GM19193 (cell line): Measurements from ENCODE around the gene ZNF549.

Source experiments
- POLR2A ChIP-seq: IDR thresholded peaks from 4 replicates; pipeline ENCODE4 v1.6.1; 2011; ENCODE audit not compliant: insufficient read depth, insufficient read length; ENCODE audit errors: extremely low read depth

The ZNF549 gene

DNA sequence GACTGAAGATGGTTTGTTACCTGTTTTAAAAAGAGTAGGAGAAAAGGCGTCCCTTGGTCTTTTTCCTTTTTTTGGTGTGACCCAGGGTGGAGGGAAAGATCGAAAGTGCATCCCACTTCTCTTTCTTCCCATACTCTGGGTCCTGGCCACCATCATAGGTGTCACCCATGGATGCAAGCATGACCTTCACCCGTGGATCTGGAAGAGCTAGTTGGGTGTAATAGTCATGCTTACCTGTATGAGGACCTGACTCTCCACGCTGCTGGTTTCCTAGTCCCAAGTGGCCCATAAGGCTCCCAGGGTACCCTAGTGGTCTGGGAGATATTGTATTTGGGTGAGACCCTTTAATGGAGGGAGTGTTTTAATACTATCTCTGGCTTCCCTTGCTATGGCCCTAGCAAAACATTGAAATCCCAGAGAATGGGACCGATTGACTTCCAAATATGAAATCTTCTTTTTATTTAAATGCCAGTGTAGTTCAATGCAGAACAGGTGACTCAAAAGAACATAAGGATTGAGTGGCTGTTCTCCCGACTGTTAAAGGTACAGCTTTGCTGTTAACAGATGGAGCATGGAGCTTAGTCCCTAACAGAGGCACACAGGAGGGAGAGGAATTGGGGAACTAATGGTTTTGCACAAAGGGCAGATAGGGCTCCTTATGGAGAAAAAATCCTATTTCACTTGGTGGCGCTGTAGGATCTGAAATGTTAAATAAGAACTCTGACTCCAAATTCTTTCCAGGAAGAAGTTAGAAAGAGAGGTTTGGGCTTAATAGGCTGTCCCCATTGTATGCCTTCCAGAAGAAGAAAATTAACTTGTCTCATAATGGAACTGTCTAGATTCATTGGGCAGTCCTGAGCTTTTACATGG is 39.5 kb downstream of the ZNF549 start:
- no peak for TF ChIP-seq POLR2A

DNA sequence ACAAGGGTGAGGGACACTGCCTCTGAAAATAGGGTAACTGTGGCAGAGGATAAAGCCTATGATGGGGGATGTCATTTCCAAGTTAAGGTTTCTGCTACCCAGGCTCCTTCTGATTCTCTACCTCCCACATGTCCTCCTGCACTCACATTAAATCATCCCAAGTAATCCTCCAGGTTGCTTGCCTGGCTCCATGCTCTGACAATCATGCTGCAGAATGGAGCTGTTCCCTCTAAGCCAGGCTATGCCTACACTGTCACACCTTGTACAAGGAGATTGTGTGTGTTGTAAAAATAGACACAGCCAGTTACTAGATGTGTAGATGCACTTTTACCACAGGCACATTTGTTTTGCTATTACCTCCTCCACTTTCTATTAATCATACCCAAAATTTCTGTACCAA is 43.6 kb downstream of the ZNF549 start:
- TF ChIP-seq POLR2A: no peak

DNA sequence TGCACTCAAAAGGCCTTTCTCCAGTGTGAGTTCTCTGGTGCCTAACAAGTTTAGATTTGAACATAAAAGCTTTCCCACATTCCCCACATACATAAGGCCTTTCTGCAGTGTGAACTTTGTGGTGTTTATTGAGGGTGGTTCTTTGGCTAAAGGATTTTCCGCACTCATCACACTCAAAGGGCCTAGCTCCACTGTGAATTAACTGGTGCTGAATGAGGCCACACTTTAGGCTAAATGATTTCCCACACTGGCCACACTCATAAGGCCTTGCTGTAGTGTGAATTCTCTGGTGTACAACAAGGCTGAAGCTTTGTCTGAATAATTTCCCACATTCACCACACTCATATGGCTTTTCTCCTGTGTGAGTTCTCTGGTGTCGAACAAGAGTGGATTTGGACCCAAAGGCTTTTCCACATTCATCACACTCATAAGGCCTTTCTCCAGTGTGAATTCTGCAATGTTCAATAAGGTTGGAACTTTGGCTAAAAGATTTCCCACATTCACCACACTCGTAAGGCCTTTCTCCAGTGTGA is 45.3 kb downstream of the ZNF549 start:
- TF ChIP-seq POLR2A: no peak

DNA sequence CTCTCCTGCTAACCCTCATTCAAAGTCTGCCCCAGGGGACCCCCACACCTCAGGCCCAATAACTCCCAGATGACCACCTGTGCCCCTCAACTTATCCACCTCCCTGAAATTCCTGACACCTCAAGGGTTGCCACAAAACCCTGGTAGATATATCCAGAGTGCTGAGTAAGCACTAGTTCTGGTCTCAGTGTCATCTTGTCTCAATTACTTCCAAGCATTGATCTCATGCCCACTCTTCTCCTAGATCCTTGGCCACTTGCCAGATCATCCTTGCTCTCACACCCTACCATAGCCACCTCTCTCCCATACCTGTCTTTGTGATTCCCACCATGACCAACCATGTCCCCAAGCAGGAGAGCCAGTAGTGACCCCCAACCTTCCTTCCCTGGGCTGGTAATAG is 49.5 kb downstream of the ZNF549 start:
- no peak for TF ChIP-seq POLR2A

DNA sequence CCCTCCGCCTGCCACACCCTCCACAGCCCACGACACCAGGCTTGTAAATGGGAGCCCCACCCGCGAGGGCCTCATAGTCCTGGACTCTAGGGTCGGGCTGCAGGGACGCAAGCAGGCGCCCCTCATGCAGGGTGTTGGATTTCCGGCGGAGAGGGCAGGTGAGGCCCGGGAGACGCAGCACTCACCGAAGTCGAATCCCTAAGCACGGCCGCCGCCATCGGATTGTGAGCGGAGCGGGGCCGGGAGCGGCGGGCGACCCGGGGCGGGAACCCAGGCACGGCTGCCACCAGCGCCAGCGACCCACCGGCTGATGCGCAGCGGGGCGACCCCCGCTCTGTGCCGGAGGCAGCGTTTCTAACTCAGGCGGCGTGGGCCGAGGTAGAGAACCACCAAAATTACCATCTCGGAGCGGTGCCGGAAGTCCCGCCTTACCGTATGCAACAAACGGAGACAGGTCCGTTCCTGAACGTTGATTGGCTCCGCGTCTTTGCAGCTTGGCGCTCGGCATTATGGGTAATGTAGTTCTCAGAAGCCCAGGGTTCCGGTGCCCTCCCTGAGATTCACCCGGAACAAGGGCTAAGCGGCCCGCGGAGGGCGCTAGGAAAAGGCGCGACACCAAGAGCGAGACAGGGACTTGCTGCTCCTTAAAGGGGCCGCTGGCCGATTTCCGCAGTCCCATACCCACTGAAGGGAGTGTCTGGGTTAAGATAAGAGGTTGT is 51.5 kb downstream of the ZNF549 start, which contains the start of gene ZNF416:
Gene ZNF416, minus strand, starts transcription at position 425 of the 719 bp plus-strand sequence. Its CDS starts 207 bp downstream, at position 218.
- peak; percentile 64 for TF ChIP-seq POLR2A

DNA sequence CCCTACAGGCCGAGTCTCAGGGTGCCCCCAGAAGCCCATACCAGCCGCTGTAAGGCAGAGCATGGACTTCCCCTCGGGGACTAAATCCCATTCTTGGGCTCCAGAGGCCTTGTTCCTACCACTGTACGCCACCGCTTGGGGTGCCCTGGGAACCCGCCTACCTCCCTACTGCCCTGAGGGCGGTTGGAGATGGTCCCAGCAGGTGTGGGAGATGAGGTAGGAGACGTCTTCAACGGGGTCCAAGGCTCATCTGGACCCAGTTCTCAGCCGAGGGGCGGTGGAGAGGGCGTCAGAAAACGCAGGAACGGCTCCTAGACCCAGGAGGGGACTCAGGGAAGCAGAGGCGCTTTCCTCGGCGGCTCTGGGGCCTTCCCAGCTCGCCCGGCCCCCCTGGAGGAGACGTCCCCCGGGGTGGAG is 56.0 kb downstream of the ZNF549 start:
- no peak for TF ChIP-seq POLR2A

DNA sequence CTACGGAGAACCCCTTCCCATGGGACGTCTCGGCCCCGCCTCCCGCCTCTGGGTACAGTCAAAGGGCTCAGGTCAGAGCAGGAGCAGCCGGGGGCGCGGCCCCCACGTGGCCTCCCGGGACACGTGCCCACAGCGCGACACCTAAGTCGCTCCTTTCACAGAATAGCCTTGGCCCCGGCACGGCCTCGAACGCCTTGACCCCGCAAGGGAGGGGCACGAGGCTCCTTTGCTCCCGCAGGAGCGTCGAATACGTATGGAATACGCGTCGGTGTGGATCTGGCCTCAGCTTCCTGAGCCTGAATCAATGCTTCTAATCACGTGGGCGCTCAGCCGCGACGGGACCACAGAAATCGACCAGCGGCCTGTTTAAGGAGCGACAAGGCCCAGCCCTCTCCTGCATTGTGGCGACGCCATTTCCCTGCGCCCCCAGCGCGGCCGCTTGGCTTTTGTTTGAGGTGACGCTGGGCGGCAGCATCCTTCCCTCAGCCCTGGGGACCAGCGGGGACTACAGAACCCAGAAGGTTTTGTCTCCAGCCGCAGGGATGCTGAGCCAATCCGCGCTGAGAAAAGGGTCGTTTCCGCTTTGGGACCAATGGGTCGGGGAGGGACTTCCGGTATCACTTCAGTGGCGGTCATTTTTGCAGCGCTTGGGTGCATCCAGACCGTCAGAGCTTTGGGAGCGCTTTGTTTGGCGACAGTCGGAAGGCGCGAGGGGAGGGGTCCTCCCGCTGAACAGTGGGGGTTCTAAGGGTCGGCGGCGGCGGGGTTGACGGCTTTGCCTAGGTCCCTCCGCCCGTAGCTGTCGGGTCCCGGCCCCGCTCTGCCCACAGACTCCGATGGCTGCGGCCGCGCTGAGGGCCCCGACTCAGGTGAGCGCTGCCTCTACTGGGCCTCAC is 56.6 kb downstream of the ZNF549 start, which contains the start of gene ZIK1:
Gene ZIK1, plus strand, starts transcription at position 625 of the 896 bp plus-strand sequence. Its CDS starts 212 bp downstream, at position 837.
- peak; percentile 52 for TF ChIP-seq POLR2A

DNA sequence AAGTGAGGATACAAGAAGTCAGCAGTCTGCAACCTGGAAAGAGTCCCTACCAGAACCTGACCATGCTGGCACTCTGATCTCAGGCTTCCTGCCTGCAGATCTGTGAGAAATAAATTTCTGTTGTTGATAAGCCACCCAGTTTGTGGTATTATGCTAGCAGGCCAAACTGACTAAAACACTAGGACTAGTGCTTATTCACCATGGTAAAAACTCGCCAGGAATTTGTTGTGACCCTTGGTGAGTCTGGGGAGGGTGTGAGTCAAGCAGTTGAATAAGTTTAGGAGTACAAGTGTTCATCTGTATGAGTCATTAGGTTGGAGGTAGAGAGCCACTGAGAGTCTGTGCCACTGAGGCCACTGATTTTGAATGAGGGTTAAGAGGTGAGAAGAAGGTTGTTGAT is 60.4 kb downstream of the ZNF549 start:
- TF ChIP-seq POLR2A: no peak

DNA sequence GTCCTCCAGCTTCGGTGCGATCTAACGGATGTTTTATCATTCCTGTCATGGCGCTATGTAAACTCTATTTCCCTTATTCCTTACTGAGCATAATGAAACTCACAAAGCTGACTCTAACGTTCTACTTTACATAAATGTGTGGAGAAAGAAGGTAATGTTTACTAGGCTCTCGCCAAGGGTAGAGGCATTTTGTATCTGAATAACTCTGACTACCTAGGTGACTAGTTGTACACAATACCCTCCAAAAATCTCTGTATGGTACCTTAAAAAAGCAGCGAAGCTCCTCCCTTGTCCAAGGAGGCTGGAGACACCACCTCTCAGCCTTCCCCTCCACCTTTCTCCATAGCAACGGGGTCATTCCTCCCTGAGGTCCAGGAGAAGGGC is 72.2 kb downstream of the ZNF549 start:
- TF ChIP-seq POLR2A: no peak

DNA sequence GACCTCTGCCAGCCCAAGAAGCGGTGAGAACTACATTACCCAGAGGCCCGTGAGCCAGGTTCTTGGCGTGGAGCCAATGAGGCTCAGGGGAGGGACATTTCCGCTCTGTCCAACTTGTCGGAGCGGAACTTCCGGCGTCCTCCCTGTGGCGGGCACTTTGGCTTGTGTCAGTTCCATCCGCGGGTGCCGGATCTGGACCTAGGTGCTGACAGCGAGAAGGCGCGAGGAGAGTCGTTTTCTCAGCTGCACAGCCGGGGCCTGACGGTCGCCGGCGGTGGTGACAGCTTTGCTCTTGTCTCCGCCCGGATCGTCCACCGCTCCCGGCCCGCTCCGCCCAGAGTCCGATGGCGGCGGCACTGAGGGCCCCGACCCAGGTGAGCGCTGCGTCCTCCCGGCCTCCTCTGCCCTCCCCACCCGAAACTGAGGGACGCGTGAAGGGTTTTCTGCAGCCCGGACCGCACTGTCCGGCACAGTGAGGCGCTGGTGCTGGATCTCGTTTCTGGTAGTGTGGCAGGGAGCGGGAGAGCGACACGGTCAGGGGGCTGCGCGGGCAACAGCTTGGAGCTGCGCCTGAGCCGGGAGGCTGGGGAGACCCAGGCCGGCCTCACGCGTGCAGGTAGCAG is 72.7 kb downstream of the ZNF549 start, which contains the start of gene ZNF530:
Gene ZNF530, plus strand, starts transcription at position 125 of the 623 bp plus-strand sequence. CDS start 4,461 bp downstream, outside the sequence.
- TF ChIP-seq POLR2A: peak; percentile 57

DNA sequence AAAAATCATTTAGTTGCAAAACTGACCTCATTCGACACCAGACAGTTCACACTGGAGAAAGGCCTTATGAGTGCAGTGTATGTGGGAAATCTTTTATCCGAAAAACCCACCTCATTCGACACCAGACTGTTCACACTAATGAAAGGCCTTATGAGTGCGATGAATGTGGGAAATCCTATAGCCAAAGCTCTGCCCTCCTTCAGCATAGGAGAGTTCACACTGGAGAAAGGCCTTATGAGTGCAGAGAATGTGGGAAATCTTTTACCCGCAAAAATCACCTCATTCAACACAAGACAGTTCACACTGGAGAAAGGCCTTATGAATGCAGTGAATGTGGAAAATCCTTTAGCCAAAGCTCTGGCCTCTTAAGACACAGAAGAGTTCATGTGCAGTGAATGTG is 79.8 kb downstream of the ZNF549 start:
- no peak for TF ChIP-seq POLR2A
